ENCODE results near the gene PTCRA. TPM values are rescaled to one million over a fixed set of nuclear protein-coding genes. Genes with fewer than 3 reads are reported as not detected.

Gene PTCRA
- total RNA-seq, 1 experiment from 2014 or later = not detected

GRCh38 chr6:42971746-42972327 is 56.0 kb downstream of the PTCRA start:
- CTCF ChIA-PET = no interaction called here
- Histone ChIP-seq H3K9me3 (ENCODE audit: control insufficient read depth, insufficient read depth, low read depth, low read length) (no peaks in the 10 kb centered on the region), H3K27me3 (ENCODE audit: control insufficient read depth, insufficient read depth, low read length) (no peaks in the 10 kb centered on the region), H3K4me3 (ENCODE audit: low read depth in 2 of 2, low read length in 2 of 2) (no peak overlapping the region), H3K36me3 (ENCODE audit: control insufficient read depth, insufficient read depth, low read length) (no peaks in the 10 kb centered on the region), H3K27ac (ENCODE audit: low read length) (no peak overlapping the region), H3K4me1 (ENCODE audit: control insufficient read depth, insufficient read depth, low read length) (peaks cover 7% of the 10 kb centered on the region)
- POLR2A ChIA-PET = interaction anchor here (0.7 kb wide), 1 partner anchor 481 kb away, joined by 6 read pairs; no protein-coding TSS in a partner anchor
- in situ Hi-C loops (cut with HindIII; ENCODE audit: low pct_unique_long_range_greater_than_20kb, low sequenced_read_pairs) (no loop called here), intact Hi-C loops (cut with micrococcal nuclease; ENCODE audit: unreplicated experiment) (no loop called here)
- DNase-seq (ENCODE audit: low read depth, low spot score) (no peak), ATAC-seq (no peak)
- no TSS peak for BruUV-seq (replicated peaks)
- no peak for TF ChIP-seq SIN3A (IDR thresholded peaks at IDR 0.05; ENCODE audit: borderline replicate concordance, insufficient read depth, low read depth, low read length)
- TF ChIP-seq, protein P1, sequence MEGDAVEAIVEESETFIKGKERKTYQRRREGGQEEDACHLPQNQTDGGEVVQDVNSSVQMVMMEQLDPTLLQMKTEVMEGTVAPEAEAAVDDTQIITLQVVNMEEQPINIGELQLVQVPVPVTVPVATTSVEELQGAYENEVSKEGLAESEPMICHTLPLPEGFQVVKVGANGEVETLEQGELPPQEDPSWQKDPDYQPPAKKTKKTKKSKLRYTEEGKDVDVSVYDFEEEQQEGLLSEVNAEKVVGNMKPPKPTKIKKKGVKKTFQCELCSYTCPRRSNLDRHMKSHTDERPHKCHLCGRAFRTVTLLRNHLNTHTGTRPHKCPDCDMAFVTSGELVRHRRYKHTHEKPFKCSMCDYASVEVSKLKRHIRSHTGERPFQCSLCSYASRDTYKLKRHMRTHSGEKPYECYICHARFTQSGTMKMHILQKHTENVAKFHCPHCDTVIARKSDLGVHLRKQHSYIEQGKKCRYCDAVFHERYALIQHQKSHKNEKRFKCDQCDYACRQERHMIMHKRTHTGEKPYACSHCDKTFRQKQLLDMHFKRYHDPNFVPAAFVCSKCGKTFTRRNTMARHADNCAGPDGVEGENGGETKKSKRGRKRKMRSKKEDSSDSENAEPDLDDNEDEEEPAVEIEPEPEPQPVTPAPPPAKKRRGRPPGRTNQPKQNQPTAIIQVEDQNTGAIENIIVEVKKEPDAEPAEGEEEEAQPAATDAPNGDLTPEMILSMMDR (IDR thresholded peaks at IDR 0.05) = no peak
- TF ChIP-seq POLR2AphosphoS5 (IDR thresholded peaks at IDR 0.05; ENCODE audit: low read depth, low read length) = no peak
- TF ChIP-seq REST (IDR thresholded peaks at IDR 0.05; ENCODE audit: insufficient read depth in 1 of 2, low read depth in 2 of 2, low read length in 1 of 2) = no peak
- no peak for TF ChIP-seq TCF7L2 (IDR thresholded peaks at IDR 0.05; ENCODE audit: low read depth, low read length)

GRCh38 chr6:42973926-42974325 is 58.1 kb downstream of the PTCRA start:
- ATAC-seq = no peak
- ChIA-PET CTCF (no interaction called here), POLR2A (no interaction called here)
- TF ChIP-seq REST (IDR thresholded peaks at IDR 0.05; ENCODE audit: insufficient read depth in 1 of 2, low read depth in 2 of 2, low read length in 1 of 2) = no peak
- no peak for TF ChIP-seq POLR2AphosphoS5 (IDR thresholded peaks at IDR 0.05; ENCODE audit: low read depth, low read length)
- TF ChIP-seq, protein P1 (IDR thresholded peaks at IDR 0.05) = no peak
- no peak for TF ChIP-seq TCF7L2 (IDR thresholded peaks at IDR 0.05; ENCODE audit: low read depth, low read length)
- no peak for TF ChIP-seq SIN3A (IDR thresholded peaks at IDR 0.05; ENCODE audit: borderline replicate concordance, insufficient read depth, low read depth, low read length)
- H3K9me3 ChIP-seq (ENCODE audit: control insufficient read depth, insufficient read depth, low read depth, low read length) = no peaks in the 10 kb centered on the region
- no peak overlapping the region for H3K27ac ChIP-seq (ENCODE audit: low read length)
- no peaks in the 10 kb centered on the region for H3K36me3 ChIP-seq (ENCODE audit: control insufficient read depth, insufficient read depth, low read length)
- H3K4me3 ChIP-seq (ENCODE audit: low read depth in 2 of 2, low read length in 2 of 2) = no peak overlapping the region
- no TSS peak for BruUV-seq (replicated peaks)
- peaks cover 15% of the 10 kb centered on the region for H3K4me1 ChIP-seq (ENCODE audit: control insufficient read depth, insufficient read depth, low read length)
- intact Hi-C loops (cut with micrococcal nuclease; ENCODE audit: unreplicated experiment) = no loop called here
- no peaks in the 10 kb centered on the region for H3K27me3 ChIP-seq (ENCODE audit: control insufficient read depth, insufficient read depth, low read length)
- in situ Hi-C loops (cut with HindIII; ENCODE audit: low pct_unique_long_range_greater_than_20kb, low sequenced_read_pairs) = no loop called here
- no peak for DNase-seq (ENCODE audit: low read depth, low spot score)
